HL-60/S4 treated with phorbol 12-myristate 13-acetate at 8.2 ng/mL for 4 days and 3 days (cell line): ENCODE measurements around the gene HHLA2.

Source experiments
- in situ Hi-C: fragments of 300-500 bp; cut with MboI; formaldehyde crosslinking; loops from 2 replicates; pipeline ENCODE4 v1.15.0; 2022; ENCODE audit warnings: low sequenced_read_pairs

HHLA2 gene

GRCh38 chr3:108416111-108416869 is 119.9 kb downstream of the HHLA2 start:
- in situ Hi-C loops, result no loop called here

- in situ Hi-C loops, result no loop called here
Measured at GRCh38 chr3:108420926-108421325, 124.6 kb downstream of the HHLA2 start.
